GM13976 (cell line): ENCODE data around the gene HECTD2.
"Not testable (repeated sequence)": the region's sequence is repeated elsewhere in the genome, so short reads cannot be mapped to it uniquely, and the experiment has no call there.

ENCODE experiments used
- DNase-seq: peaks from one replicate; pipeline ENCODE4 v3.0.0; 2012; ENCODE audit warnings: low spot score
- CTCF ChIP-seq: IDR thresholded peaks from 2 replicates; pipeline ENCODE4 v1.5.1; 2012; ENCODE audit warnings: borderline replicate concordance, mild to moderate bottlenecking; ENCODE audit not compliant: insufficient read depth; ENCODE audit errors: extremely low read depth, missing control alignments, control extremely low read depth
- in situ Hi-C: fragments of 300-500 bp; cut with MboI; formaldehyde crosslinking; loops from one replicate; pipeline ENCODE4 v1.12.0; 2022; ENCODE audit warnings: low sequenced_read_pairs, mixed read lengths, inconsistent platforms; ENCODE audit not compliant: unreplicated experiment

Gene HECTD2

GRCh38 chr10:91369978-91370589 is 40.1 kb upstream of the HECTD2 start:
- DNase-seq, in situ Hi-C loops: not testable (repeated sequence)
- peak; percentile 17 for TF ChIP-seq CTCF

- in situ Hi-C loops: no loop called here
- no peak for DNase-seq
- no peak for TF ChIP-seq CTCF
Measured at GRCh38 chr10:91374052-91374451, 36.1 kb upstream of the HECTD2 start.

DNA sequence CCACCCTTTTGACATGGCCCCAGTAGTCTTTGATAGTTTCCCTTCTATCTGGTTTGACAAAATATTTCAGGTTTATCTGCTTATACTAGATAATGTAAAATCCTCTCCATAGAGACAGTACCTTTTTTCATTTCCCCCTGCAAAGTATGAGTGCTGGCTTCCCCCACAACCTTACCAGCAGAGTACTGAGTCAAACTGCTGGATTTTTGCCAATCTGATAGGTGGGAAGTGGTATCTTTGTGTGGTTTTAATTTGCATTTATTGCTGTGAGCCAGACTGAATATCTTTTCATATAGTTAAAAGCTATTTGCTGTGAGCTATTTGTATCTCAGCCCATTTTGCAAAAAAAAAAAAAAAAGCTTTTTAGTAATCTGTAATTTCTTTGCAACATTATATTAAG is 32.1 kb upstream of the HECTD2 start:
- in situ Hi-C loops: no loop called here
- no peak for DNase-seq
- TF ChIP-seq CTCF: no peak

- no peak for DNase-seq
- no peak for TF ChIP-seq CTCF
- in situ Hi-C loops: no loop called here
Measured at GRCh38 chr10:91380873-91381256, 29.3 kb upstream of the HECTD2 start.

- no peak for TF ChIP-seq CTCF
- no peak for DNase-seq
- in situ Hi-C loops: no loop called here
Measured at GRCh38 chr10:91381257-91381891, 28.8 kb upstream of the HECTD2 start.

GRCh38 chr10:91385306-91386085 is 24.6 kb upstream of the HECTD2 start:
- in situ Hi-C loops: no loop called here
- DNase-seq: no peak
- TF ChIP-seq CTCF: no peak
